ENCODE results near the gene ADCY4. TPM values are rescaled to one million over a fixed set of nuclear protein-coding genes. Genes with fewer than 3 reads are reported as not detected.

Gene ADCY4
- total RNA-seq, 2 donors from 2014 or later = 35.2 to 36.0 TPM

GRCh38 chr14:24324024-24324423 lies 10.8 kb downstream of the ADCY4 start:
- DNase-seq (ENCODE audit: low spot score) = no peak
- intact Hi-C loops (cut with DNase I) = no loop called here

- no peak for DNase-seq (ENCODE audit: low spot score)
- intact Hi-C loops (cut with DNase I) = no loop called here
Observed at GRCh38 chr14:24323341-24323740, 11.5 kb downstream of the ADCY4 start.

- intact Hi-C loops (cut with DNase I) = no loop called here
Observed at GRCh38 chr14:24322672-24323071, 12.2 kb downstream of the ADCY4 start.

GRCh38 chr14:24321212-24321975 lies 13.5 kb downstream of the ADCY4 start:
- no peak for DNase-seq (ENCODE audit: low spot score)
- intact Hi-C loops (cut with DNase I) = no loop called here

More at GRCh38 chr14:24322672-24323071, 12.2 kb downstream of the ADCY4 start:
- no peak for DNase-seq (ENCODE audit: low spot score)

GRCh38 chr14:24317141-24317928 lies 17.5 kb downstream of the ADCY4 start:
- no peak for DNase-seq (ENCODE audit: low spot score)
- intact Hi-C loops (cut with DNase I) = no loop called here

- intact Hi-C loops (cut with DNase I) = no loop called here
- no peak for DNase-seq (ENCODE audit: low spot score)
Observed at GRCh38 chr14:24316597-24316950, 18.3 kb downstream of the ADCY4 start.

- peak; percentile 90 for DNase-seq (ENCODE audit: low spot score)
- intact Hi-C loops (cut with DNase I) = no loop called here
Observed at GRCh38 chr14:24315807-24316596, 18.9 kb downstream of the ADCY4 start.

- intact Hi-C loops (cut with DNase I) = no loop called here
Observed at GRCh38 chr14:24315243-24315806, 19.5 kb downstream of the ADCY4 start.

GRCh38 chr14:24314377-24315193 lies 20.3 kb downstream of the ADCY4 start:
- intact Hi-C loops (cut with DNase I) = no loop called here
- DNase-seq (ENCODE audit: low spot score) = no peak

More at GRCh38 chr14:24315243-24315806, 19.5 kb downstream of the ADCY4 start:
- DNase-seq (ENCODE audit: low spot score) = no peak

GRCh38 chr14:24313913-24314312 lies 21.0 kb downstream of the ADCY4 start:
- intact Hi-C loops (cut with DNase I) = no loop called here
- no peak for DNase-seq (ENCODE audit: low spot score)

- intact Hi-C loops (cut with DNase I) = no loop called here
- no peak for DNase-seq (ENCODE audit: low spot score)
Observed at GRCh38 chr14:24312736-24313507, 21.9 kb downstream of the ADCY4 start.

- intact Hi-C loops (cut with DNase I) = no loop called here
- no peak for DNase-seq (ENCODE audit: low spot score)
Observed at GRCh38 chr14:24311837-24312615, 22.8 kb downstream of the ADCY4 start.

- peak; percentile 92 for DNase-seq (ENCODE audit: low spot score)
- intact Hi-C loops (cut with DNase I) = no loop called here
Observed at GRCh38 chr14:24310646-24311604, 23.9 kb downstream of the ADCY4 start, which contains the start of gene LTB4R. Gene LTB4R, plus strand, starts transcription at chr14:24311502. Its CDS starts 4,150 bp downstream, at chr14:24315652.

- no peak for DNase-seq (ENCODE audit: low spot score)
- intact Hi-C loops (cut with DNase I) = no loop called here
Observed at GRCh38 chr14:24310265-24310645, 24.6 kb downstream of the ADCY4 start.

- no peak for DNase-seq (ENCODE audit: low spot score)
- intact Hi-C loops (cut with DNase I) = loop anchor here in 1 of 2 donors (10.0 kb wide), 1 partner anchor 55 kb away; no protein-coding TSS in a partner anchor
Observed at GRCh38 chr14:24309538-24310264, 25.2 kb downstream of the ADCY4 start, which contains the start of gene LTB4R2. Gene LTB4R2, plus strand, starts transcription at chr14:24310140. Its CDS starts 525 bp downstream, at chr14:24310665.

All from posterior vena cava (tissue), 2 donors.